ENCODE results near the gene ANKRD2. TPM values are rescaled to one million over a fixed set of nuclear protein-coding genes. Genes with fewer than 3 reads are reported as not detected.

The ANKRD2 gene
- total and polyA plus RNA-seq, 10 of the 15 experiments (the other 5 are each of a cell fraction or from before 2014, with no cell fraction given), result 0.18 to 0.23 TPM; not detected in 8

GRCh38 chr10:97608991-97609561 is 36.5 kb downstream of the ANKRD2 start:
- Histone ChIP-seq H2AFZ (ENCODE audit: control insufficient read depth, low read depth, low read length) (no peak overlapping the region), H3K79me2 (ENCODE audit: control insufficient read depth, insufficient read depth, low read length) (no peaks in the 10 kb centered on the region), H3K4me2 (ENCODE audit: control insufficient read depth, insufficient read depth) (no peak overlapping the region), H4K20me1 (ENCODE audit: control insufficient read depth, insufficient read depth) (no peaks in the 10 kb centered on the region), H3K36me3 (ENCODE audit: control insufficient read depth in 2 of 2, insufficient read depth in 2 of 2, low read length in 1 of 2) (no peaks in the 10 kb centered on the region), H3K4me1 (ENCODE audit: control insufficient read depth, insufficient read depth, low read length) (no peaks in the 10 kb centered on the region), H3K27ac (ENCODE audit: control insufficient read depth, insufficient read depth) (no peak overlapping the region), H3K27me3 (replicated peaks in 1 of 2; ENCODE audit: control insufficient read depth in 2 of 2, insufficient read depth in 2 of 2, low read length in 1 of 2) (no peaks in the 10 kb centered on the region), H3K4me3 (no peak overlapping the region), H3K9me3 (replicated peaks; ENCODE audit: control insufficient read depth, insufficient read depth, low read length) (no peaks in the 10 kb centered on the region), H3K9ac (ENCODE audit: control insufficient read depth, insufficient read depth, low read length) (no peak overlapping the region)
- in situ Hi-C loops (cut with MboI) (no loop called here), intact Hi-C loops (cut with micrococcal nuclease; ENCODE audit: unreplicated experiment) (no loop called here)
- 46% methylated on average over 13 of the region's 13 CpGs for WGBS (ENCODE audit: insufficient coverage, insufficient replicate concordance, low lambda C conversion rate, missing lambda C conversion rate)
- FAIRE-seq (no peak), ATAC-seq (no peak), DNase-seq (ENCODE audit: low read depth, low spot score) (no peak)
- ChIA-PET CTCF (interaction anchor here (1.5 to 3.0 kb wide), 3 partner anchors 33 to 55 kb away, joined by 3 to 14 read pairs (median 7); partner anchors contain the start of gene ANKRD2), RAD21 (ENCODE audit: unreplicated experiment) (interaction anchor here (1.1 kb wide), 1 partner anchor 37 kb away, joined by 6 read pairs; the partner anchor contains the start of gene ANKRD2), POLR2A (no interaction called here), SMC1A (ENCODE audit: uncharacterized antibody, unreplicated experiment) (interaction anchor here (1.0 to 1.5 kb wide), 2 partner anchors 16 to 57 kb away, joined by 3 read pairs; no protein-coding TSS in a partner anchor)
- BruUV-seq (replicated peaks), result no TSS peak
- TF ChIP-seq HCFC1 (IDR thresholded peaks at IDR 0.05; ENCODE audit: low read length), result no peak
- TF ChIP-seq EED (IDR thresholded peaks at IDR 0.05; ENCODE audit: low read depth), result no peak
- no peak for TF ChIP-seq CEBPZ (IDR thresholded peaks at IDR 0.05; ENCODE audit: low read depth, low read length)
- TF ChIP-seq NR2F1 (conservative IDR thresholded peaks at IDR 0.05), result no peak
- TF ChIP-seq ETV6 (conservative IDR thresholded peaks at IDR 0.05 in 1 of 2, IDR thresholded peaks at IDR 0.05 in 1 of 2; ENCODE audit: borderline replicate concordance in 1 of 2, low read depth in 1 of 2), result no peak
- no peak for TF ChIP-seq ELK1 (IDR thresholded peaks at IDR 0.05; ENCODE audit: low read depth, low read length)
- TF ChIP-seq RB1 (IDR thresholded peaks at IDR 0.05; ENCODE audit: borderline replicate concordance), result no peak
- TF ChIP-seq YY1 (IDR thresholded peaks at IDR 0.05; ENCODE audit: low read depth, low read length), result no peak
- no peak for TF ChIP-seq TCF12 (IDR thresholded peaks at IDR 0.05; ENCODE audit: low read depth, low read length)
- no peak for TF ChIP-seq PRDM15 (CRISPR knock-in tag; IDR thresholded peaks at IDR 0.05)
- no peak for TF ChIP-seq RELB (IDR thresholded peaks at IDR 0.05; ENCODE audit: low read depth)
- TF ChIP-seq HDGF (IDR thresholded peaks at IDR 0.05), result no peak
- no peak for TF ChIP-seq RAD21 (IDR thresholded peaks at IDR 0.05; ENCODE audit: insufficient read depth, low read depth, low read length)
- TF ChIP-seq CEBPB (IDR thresholded peaks at IDR 0.05; ENCODE audit: borderline replicate concordance in 1 of 2, low read depth in 2 of 2, low read length in 2 of 2), result no peak

Measured in GM12878 (cell line).